ENCODE results near the gene CST3. TPM values are rescaled to one million over a fixed set of nuclear protein-coding genes. Genes with fewer than 3 reads are reported as not detected.

Gene CST3
- total RNA-seq, 4 donors from 2014 or later = 870 to 2,325 (median 1,540) TPM

DNA sequence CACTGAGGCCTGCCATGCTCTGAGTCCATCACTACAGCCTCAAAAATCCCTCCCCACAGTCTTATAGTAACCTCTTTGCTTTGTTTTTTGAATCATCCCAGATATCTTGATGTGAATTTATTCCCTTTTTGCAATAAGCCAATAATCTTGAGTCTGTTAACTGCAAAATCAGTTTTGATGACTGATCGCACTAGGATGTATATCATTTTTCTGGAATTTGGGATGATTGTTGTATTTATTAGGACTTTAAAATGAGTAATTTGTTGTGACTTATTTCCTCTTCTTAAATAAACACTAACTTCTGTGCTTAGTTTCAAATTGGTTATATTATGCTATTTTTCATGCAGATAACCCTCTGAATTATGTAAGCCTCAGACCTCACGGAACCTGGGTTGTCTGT lies 45.5 kb upstream of the CST3 start:
- Histone ChIP-seq H3K36me3 (no peaks in the 10 kb centered on the region), H3K4me1 (no peaks in the 10 kb centered on the region)

DNA sequence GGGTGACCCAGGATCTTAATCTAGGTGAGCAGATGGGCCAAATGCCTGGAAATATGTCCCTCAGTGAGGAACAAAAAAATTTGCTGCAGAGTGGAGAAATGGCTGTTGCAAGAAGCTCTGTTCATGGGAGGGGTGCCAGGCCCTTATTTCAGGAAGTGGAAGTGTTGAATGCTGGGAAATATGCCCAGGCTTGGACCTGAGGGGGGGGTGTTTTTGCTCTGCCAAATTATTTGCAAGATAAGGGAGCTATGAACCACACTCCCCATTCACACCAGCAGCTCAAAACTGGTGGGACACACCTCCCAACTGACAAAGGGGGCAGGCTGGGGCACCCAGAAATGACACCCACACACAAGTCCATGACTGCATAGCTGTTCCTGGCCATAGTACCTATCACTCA lies 42.4 kb upstream of the CST3 start:
- no peaks in the 10 kb centered on the region for H3K4me1 ChIP-seq

More for the DNA sequence above, 45.5 kb upstream of the CST3 start:
- Histone ChIP-seq H3K27ac (no peak overlapping the region), H3K27me3 (no peaks in the 10 kb centered on the region), H3K4me3 (no peak overlapping the region), H3K9me3 (no peaks in the 10 kb centered on the region)
- 85 to 89% methylated on average over 2 of the region's 2 CpGs for WGBS, 2 donors
- no peak for DNase-seq (ENCODE audit: low spot score in 2 of 2)
- TF ChIP-seq, protein P1, sequence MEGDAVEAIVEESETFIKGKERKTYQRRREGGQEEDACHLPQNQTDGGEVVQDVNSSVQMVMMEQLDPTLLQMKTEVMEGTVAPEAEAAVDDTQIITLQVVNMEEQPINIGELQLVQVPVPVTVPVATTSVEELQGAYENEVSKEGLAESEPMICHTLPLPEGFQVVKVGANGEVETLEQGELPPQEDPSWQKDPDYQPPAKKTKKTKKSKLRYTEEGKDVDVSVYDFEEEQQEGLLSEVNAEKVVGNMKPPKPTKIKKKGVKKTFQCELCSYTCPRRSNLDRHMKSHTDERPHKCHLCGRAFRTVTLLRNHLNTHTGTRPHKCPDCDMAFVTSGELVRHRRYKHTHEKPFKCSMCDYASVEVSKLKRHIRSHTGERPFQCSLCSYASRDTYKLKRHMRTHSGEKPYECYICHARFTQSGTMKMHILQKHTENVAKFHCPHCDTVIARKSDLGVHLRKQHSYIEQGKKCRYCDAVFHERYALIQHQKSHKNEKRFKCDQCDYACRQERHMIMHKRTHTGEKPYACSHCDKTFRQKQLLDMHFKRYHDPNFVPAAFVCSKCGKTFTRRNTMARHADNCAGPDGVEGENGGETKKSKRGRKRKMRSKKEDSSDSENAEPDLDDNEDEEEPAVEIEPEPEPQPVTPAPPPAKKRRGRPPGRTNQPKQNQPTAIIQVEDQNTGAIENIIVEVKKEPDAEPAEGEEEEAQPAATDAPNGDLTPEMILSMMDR (IDR thresholded peaks at IDR 0.05) = no peak
- TF ChIP-seq EP300 (IDR thresholded peaks at IDR 0.05) = no peak
- TF ChIP-seq POLR2A (IDR thresholded peaks at IDR 0.05) = no peak

DNA sequence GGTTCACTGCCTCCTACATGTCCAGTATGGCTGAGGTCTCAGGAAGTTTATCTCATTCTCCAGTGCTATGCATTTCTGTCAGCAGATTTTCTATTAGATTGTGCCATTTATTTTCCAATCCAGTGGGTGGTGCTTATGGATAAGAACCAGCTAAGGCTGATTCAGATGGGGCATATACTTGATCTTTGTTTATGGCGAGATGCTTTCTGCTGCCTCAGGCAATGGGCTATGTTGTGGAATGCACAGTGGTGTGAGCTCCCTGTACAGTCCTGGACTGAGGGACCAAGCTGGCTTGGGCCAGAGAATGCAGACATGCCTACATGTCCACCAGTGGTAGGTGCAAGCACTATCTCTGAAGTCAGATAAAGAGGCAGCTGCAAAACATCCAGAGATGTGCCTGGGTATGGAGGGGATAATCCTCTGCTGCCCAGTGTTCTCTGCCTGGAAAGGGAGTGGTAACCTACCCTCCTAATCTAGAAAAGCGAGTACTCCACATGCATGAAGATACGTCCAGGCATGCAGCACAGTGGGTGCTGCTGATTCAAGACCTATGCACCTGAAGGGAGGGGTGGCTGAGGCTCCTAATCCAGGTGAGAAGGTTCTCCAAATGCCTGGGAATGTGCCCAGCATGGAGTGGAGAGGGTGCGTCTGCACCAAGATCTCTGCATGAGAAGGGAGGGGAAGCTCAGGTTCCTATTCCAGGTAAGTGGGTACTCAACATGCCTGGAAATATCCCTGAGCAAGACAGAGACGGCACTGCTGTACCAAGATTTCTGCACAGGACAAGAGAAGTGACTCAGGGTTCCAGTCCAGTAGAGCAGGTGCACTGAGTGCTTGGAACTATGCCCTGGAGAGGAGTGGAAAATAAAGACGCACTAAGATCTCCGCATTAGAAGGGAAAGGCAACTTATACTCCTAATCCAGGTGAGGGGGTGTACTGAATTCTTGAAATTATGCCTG lies 41.7 kb upstream of the CST3 start:
- no peak overlapping the region for H3K27ac ChIP-seq
- H3K27me3 ChIP-seq = no peaks in the 10 kb centered on the region
- 90 to 92% methylated on average over 7 of the region's 7 CpGs for WGBS, 2 donors
- H3K36me3 ChIP-seq = no peaks in the 10 kb centered on the region
- no peaks in the 10 kb centered on the region for H3K9me3 ChIP-seq
- TF ChIP-seq POLR2A (IDR thresholded peaks at IDR 0.05) = no peak
- H3K4me3 ChIP-seq = no peak overlapping the region
- DNase-seq (ENCODE audit: low spot score in 2 of 2) = no peak
- H3K4me1 ChIP-seq = no peaks in the 10 kb centered on the region

More for the DNA sequence above, 42.4 kb upstream of the CST3 start:
- H3K36me3 ChIP-seq = no peaks in the 10 kb centered on the region
- H3K27ac ChIP-seq = no peak overlapping the region
- no peak overlapping the region for H3K4me3 ChIP-seq
- TF ChIP-seq POLR2A (IDR thresholded peaks at IDR 0.05) (no peak), EP300 (IDR thresholded peaks at IDR 0.05) (no peak)
- TF ChIP-seq, protein P1 (IDR thresholded peaks at IDR 0.05) = no peak
- DNase-seq (ENCODE audit: low spot score in 2 of 2) = no peak
- H3K27me3 ChIP-seq = no peaks in the 10 kb centered on the region
- H3K9me3 ChIP-seq = no peaks in the 10 kb centered on the region

DNA sequence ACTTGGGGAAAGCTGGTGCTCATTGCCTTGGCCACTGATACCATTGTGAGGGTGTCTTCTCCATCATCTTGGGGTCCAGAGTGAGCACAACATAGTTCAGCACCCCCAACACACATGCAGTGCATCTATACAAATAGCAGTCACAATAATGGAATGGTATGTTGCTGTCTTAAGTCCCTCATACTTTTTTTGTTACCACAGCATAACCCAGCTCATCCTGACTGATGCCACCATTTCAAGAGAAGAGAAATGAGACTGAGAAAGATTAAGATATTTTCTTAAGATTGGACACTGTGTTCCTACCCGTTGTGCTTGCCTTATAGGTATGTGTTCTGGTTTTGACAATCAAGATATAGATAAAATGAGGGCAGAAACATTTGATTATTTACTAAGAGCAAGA lies 35.5 kb upstream of the CST3 start:
- Histone ChIP-seq H3K9me3 (no peaks in the 10 kb centered on the region), H3K4me3 (no peak overlapping the region), H3K27ac (no peak overlapping the region), H3K4me1 (no peaks in the 10 kb centered on the region), H3K36me3 (no peaks in the 10 kb centered on the region), H3K27me3 (no peaks in the 10 kb centered on the region)
- TF ChIP-seq POLR2A (IDR thresholded peaks at IDR 0.05) (no peak), EP300 (IDR thresholded peaks at IDR 0.05) (no peak)
- TF ChIP-seq, protein P1 (IDR thresholded peaks at IDR 0.05) = no peak
- 92 to 93% methylated on average over 1 of the region's 1 CpG for WGBS, 2 donors
- DNase-seq (ENCODE audit: low spot score in 2 of 2) = no peak

DNA sequence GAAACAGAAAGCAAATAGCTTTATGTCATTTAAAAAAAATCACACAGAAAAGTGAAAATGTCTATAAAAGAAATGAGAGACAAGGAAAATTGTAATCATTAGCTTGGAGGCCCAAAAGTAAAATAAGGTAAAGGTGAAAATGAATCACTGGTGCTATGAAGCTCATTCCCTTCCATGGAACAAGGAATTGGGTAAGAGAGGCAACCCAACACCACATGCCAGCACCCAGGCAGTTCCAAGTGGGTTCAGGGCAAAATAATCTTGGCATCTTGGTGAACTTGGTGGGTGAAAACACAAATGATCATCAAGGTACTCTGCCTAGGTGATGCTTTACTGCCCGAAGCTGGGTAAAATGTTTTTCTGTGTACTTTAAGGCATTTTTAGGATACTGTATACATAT lies 34.4 kb upstream of the CST3 start:
- H3K27me3 ChIP-seq = no peaks in the 10 kb centered on the region
- no peak overlapping the region for H3K27ac ChIP-seq
- H3K9me3 ChIP-seq = no peaks in the 10 kb centered on the region
- TF ChIP-seq, protein P1 (IDR thresholded peaks at IDR 0.05) = no peak
- TF ChIP-seq EP300 (IDR thresholded peaks at IDR 0.05) = no peak
- no peak for TF ChIP-seq POLR2A (IDR thresholded peaks at IDR 0.05)
- H3K4me1 ChIP-seq = no peaks in the 10 kb centered on the region
- 100% methylated on average over 1 of the region's 1 CpG for WGBS, 2 donors
- H3K4me3 ChIP-seq = no peak overlapping the region
- H3K36me3 ChIP-seq = no peaks in the 10 kb centered on the region
- DNase-seq (ENCODE audit: low spot score in 2 of 2) = no peak
